Activated CD8-positive, alpha-beta memory T cell treated with anti-CD3 and anti-CD28 coated beads, Interleukin-2, amount 10 ng/mL, durations not matched to agents 7 days and 5 days (primary cell): ENCODE data around the gene NKRF. TPM values are rescaled to one million over a fixed set of nuclear protein-coding genes. Genes with fewer than 3 reads are reported as not detected.
A peak's percentile ranks its signal among the peaks of the same experiment; 100 is the strongest.

Source experiments
- ATAC-seq: fragments of 150-1000 bp; cut with Tn5 transposase; one replicate; pipeline ENCODE4 v1.10.0; 2021; ENCODE audit warnings: moderate library complexity
- CTCF ChIA-PET: fragments of 350-600 bp; sonication (Branson Sonifier 250); formaldehyde crosslinking; loops from one replicate; lab custom pipeline; 2021; ENCODE audit warnings: antibody characterized with exemption; lab: Charles Lee
- DNase-seq: peaks from one replicate; pipeline ENCODE4 v3.0.0-alpha.2; 2020
- H3K27ac Mint-ChIP-seq: one replicate; pipeline ENCODE4 v1.8.0; 2021; ENCODE audit warnings: mild to moderate bottlenecking, mixed read lengths
- H3K27me3 Mint-ChIP-seq: one replicate; pipeline ENCODE4 v1.8.0; 2021; ENCODE audit warnings: mixed read lengths
- H3K36me3 Mint-ChIP-seq: one replicate; pipeline ENCODE4 v1.8.0; 2021; ENCODE audit warnings: mild to moderate bottlenecking, mixed read lengths
- H3K4me1 Mint-ChIP-seq: one replicate; pipeline ENCODE4 v1.8.0; 2021; ENCODE audit warnings: mixed read lengths
- H3K4me3 Mint-ChIP-seq: one replicate; pipeline ENCODE4 v1.8.0; 2021; ENCODE audit warnings: mild to moderate bottlenecking, moderate library complexity, mixed read lengths
- H3K9me3 Mint-ChIP-seq: one replicate; pipeline ENCODE4 v1.8.0; 2022; ENCODE audit warnings: low read depth, mixed read lengths
- total RNA-seq, 2 experiments: library from RNA; stranded (reverse); gene quantifications; one replicate each; pipeline ENCODE4 v1.2.3, GENCODE V29; 2021

NKRF gene
- total RNA-seq, 2 experiments from 2014 or later: 16.9 to 22.0 TPM

DNA sequence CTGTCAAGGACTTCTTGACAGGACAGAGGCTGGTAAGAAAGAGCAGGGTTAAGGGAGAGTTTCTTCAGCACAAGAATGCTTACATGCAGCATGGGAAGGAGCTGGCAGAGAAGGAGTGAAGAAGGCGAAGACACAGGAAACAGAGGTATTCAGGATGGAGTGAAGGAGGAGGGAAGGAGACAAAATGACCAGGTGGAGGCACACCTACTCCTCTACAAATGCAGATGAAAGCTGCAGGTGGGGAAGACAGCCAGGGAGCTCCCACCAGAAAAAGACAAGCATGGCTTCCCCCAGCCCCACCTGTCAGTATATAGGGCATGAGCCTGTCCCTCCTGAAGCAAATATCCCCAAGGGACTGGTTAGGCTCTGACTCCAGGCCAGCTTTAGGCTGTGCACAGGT, 29.6 kb upstream of the NKRF start:
- CTCF ChIA-PET: interaction anchor here (1.2 to 1.4 kb wide), 2 partner anchors 94 to 119 kb away, joined by 3 read pairs; no protein-coding TSS in a partner anchor
- no peaks in the 10 kb centered on the region for H3K9me3 Mint-ChIP-seq

DNA sequence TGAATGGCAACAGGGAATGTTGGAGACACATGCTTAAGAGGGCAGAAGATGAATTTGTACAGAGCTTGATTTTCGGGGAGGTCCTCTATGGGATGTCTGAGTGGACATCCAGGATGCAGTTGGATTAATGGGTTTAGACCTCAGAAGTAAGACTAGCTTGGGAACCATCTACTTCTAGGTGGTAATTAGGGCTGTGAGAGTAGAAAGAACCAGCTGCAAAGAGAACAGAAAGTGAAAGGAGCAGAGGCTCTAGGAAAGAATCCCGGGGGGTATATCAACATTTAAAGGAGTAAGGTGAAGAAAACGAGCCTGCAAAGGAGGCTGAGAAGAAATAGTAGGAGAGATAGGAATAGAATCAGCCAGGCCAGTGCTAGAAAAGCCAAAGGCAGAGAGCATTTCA, 29.0 kb upstream of the NKRF start:
- ATAC-seq (no peak), DNase-seq (no peak)
- Mint-ChIP-seq H3K27ac (peak overlapping the region; percentile 67), H3K4me3 (no peak overlapping the region), H3K27me3 (no peaks in the 10 kb centered on the region), H3K9me3 (no peaks in the 10 kb centered on the region), H3K4me1 (peaks cover 21% of the 10 kb centered on the region), H3K36me3 (peaks cover 62% of the 10 kb centered on the region)
- CTCF ChIA-PET: interaction anchor here (1.2 to 1.4 kb wide), 2 partner anchors 95 to 119 kb away, joined by 3 read pairs; no protein-coding TSS in a partner anchor

More for the DNA sequence above, 29.6 kb upstream of the NKRF start:
- peaks cover 62% of the 10 kb centered on the region for H3K36me3 Mint-ChIP-seq
- DNase-seq: no peak
- H3K4me3 Mint-ChIP-seq: no peak overlapping the region
- H3K27me3 Mint-ChIP-seq: no peaks in the 10 kb centered on the region
- H3K4me1 Mint-ChIP-seq: peaks cover 21% of the 10 kb centered on the region
- ATAC-seq: no peak
- H3K27ac Mint-ChIP-seq: peak overlapping the region; percentile 67

DNA sequence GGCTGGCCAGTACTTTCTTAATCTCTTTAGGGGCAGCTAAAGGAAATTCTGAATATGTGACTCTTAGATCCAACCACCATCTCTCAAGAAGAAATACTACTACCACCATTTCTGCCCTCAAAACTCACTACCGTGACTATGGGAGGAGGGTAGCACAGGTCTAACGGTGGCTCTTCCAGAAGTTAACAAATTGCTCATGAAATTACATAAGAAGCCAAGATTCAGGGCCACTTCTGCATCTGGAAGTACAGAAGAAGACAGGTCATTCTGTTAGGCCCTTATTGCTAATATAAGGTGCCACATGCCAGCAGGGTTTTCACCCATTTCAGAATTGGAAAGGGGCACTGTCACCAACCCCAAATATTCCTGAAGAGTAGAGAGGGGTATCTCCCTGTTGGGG, 19.6 kb upstream of the NKRF start:
- no peaks in the 10 kb centered on the region for H3K4me1 Mint-ChIP-seq
- no peaks in the 10 kb centered on the region for H3K27me3 Mint-ChIP-seq
- H3K9me3 Mint-ChIP-seq: no peaks in the 10 kb centered on the region
- CTCF ChIA-PET: interaction anchor here (1.1 kb wide), 1 partner anchor 102 kb away, joined by 3 read pairs; no protein-coding TSS in a partner anchor
- no peak overlapping the region for H3K27ac Mint-ChIP-seq
- DNase-seq: no peak
- no peak for ATAC-seq
- H3K4me3 Mint-ChIP-seq: no peak overlapping the region
- peaks cover 29% of the 10 kb centered on the region for H3K36me3 Mint-ChIP-seq

DNA sequence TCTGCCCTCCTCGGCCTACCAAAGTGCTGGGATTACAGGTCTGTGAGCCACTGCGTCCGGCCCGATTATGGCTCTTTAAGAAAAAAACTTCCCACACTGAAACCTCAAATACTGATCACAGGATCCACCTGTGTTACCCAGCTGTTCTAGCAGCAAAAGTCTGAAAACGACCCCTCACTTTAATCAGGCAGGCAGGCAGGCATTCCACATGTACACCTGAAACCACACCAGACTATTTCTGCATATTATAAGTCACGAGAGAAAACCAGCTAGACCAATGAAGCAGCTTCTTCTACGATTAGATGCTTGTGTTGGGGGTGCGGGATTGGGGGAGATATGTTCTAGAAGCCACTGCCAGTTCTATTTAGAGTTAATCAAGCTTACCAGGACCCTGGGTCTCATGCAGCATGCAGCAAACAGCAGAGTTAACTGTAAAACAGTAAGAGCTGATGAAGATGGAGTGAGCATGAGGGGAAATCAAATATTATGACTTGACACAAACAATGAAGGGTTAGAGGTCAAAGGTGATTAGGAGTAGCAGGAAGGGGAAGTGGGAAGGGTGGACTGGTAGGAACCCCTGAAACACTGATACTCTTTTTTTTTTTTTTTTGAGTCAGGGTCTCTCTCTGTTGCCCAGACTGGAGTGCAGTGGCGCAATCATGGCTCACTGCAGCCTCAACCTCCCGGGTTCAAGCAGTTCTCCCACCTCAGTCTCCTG, 18.9 kb upstream of the NKRF start:
- Mint-ChIP-seq H3K4me1 (no peaks in the 10 kb centered on the region), H3K27me3 (no peaks in the 10 kb centered on the region), H3K9me3 (no peaks in the 10 kb centered on the region), H3K4me3 (no peak overlapping the region), H3K27ac (peak overlapping the region; percentile 25), H3K36me3 (peaks cover 25% of the 10 kb centered on the region)
- no peak for ATAC-seq
- CTCF ChIA-PET: interaction anchor here (1.0 to 1.1 kb wide), 2 partner anchors 15 to 103 kb away, joined by 3 read pairs; no protein-coding TSS in a partner anchor
- no peak for DNase-seq

DNA sequence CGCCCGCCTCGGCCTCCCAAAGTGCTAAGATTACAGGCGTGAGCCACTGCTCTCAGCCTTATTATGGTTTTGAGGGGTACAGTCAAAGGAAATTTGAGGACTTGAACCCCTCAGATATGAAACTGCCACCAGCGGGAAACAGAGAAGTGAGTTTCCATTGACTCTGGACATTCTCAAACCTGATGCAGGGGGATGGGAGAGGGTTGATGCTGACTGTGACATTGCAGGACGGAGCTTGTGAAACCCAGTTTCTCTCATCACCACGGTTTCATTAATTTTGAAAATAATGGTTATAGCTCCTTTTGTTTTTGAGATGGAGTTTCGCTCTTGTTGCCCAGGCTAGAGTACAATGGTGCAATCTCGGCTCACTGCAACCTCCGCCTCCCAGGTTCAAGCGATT, 18.2 kb upstream of the NKRF start:
- no peak for DNase-seq
- Mint-ChIP-seq H3K4me3 (no peak overlapping the region), H3K4me1 (no peaks in the 10 kb centered on the region), H3K9me3 (no peaks in the 10 kb centered on the region), H3K36me3 (peaks cover 23% of the 10 kb centered on the region), H3K27ac (no peak overlapping the region), H3K27me3 (no peaks in the 10 kb centered on the region)
- no peak for ATAC-seq
- CTCF ChIA-PET: interaction anchor here (1.0 kb wide), 1 partner anchor 14 kb away, joined by 3 read pairs; no protein-coding TSS in a partner anchor

DNA sequence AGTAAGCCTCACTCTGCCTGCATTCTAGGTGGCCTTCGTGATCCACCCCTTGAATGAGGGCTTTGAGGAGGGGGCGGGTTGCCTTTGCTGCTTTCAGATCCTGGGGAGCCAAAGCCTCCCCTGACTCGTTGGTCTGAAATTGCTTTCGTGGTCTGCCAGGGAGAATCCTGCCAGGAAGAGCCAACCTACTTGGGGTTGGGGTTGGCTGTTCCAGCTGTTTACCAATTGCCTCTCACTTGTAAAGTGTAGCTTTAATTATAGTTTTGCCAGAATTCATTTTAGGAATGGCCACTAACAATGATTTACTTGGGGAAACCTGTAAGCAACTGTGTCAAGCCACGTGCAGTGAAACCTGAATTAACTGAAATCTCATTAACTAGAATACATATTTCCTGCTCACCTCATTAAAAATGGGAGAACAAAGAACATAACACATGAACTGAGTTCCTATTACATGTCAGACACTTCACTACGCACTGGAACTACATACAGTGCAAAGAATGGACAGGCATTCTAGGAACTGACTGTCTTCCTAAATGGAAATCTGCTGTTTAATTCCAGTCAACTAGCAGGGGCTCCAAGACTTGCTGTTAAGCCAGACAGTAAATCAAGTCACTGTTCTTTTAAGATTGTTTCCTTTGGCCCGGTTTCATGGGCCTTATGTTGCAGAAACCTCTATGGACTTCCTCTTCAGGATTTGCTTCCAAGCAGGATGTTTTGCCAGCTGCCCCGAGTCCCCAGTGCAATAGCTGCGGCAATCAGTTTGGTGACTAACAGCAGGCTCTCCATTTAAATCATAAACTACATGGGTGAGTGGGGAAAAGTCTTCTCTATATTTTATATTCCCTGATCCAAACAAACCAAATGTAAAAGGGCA, 16.4 kb upstream of the NKRF start:
- CTCF ChIA-PET: no interaction called here
- no peaks in the 10 kb centered on the region for H3K4me1 Mint-ChIP-seq
- H3K36me3 Mint-ChIP-seq: peaks cover 16% of the 10 kb centered on the region
- H3K27me3 Mint-ChIP-seq: no peaks in the 10 kb centered on the region
- DNase-seq: no peak
- no peak overlapping the region for H3K27ac Mint-ChIP-seq
- no peak for ATAC-seq
- H3K4me3 Mint-ChIP-seq: no peak overlapping the region
- H3K9me3 Mint-ChIP-seq: no peaks in the 10 kb centered on the region

DNA sequence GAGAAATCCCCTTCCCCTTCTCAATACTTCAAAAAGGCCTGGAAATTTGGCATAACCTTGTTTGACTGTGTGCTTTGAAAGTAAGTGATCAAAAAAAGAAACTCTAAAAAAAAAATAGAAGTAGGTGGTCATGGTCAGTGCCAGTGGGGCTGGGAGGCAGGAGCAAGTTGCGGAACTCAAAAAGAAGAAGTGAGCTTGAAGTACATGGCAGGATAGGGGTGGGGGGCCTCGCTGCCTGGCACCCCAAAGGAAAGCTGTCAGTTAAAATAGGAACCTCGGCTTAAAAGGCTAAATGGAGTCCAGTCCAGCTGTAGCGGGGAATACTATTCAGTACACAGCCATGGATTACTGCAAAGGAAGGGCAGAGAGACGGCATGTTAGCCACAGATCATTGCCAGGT, 12.2 kb upstream of the NKRF start:
- CTCF ChIA-PET: interaction anchor here (1.6 kb wide), 2 partner anchors 8 to 111 kb away, joined by 4 to 6 read pairs; no protein-coding TSS in a partner anchor
- DNase-seq (no peak), ATAC-seq (no peak)
- no peaks in the 10 kb centered on the region for H3K27me3 Mint-ChIP-seq
- H3K36me3 Mint-ChIP-seq: peaks cover 11% of the 10 kb centered on the region
- no peak overlapping the region for H3K4me3 Mint-ChIP-seq
- H3K4me1 Mint-ChIP-seq: no peaks in the 10 kb centered on the region
- H3K9me3 Mint-ChIP-seq: no peaks in the 10 kb centered on the region
- H3K27ac Mint-ChIP-seq: no peak overlapping the region

DNA sequence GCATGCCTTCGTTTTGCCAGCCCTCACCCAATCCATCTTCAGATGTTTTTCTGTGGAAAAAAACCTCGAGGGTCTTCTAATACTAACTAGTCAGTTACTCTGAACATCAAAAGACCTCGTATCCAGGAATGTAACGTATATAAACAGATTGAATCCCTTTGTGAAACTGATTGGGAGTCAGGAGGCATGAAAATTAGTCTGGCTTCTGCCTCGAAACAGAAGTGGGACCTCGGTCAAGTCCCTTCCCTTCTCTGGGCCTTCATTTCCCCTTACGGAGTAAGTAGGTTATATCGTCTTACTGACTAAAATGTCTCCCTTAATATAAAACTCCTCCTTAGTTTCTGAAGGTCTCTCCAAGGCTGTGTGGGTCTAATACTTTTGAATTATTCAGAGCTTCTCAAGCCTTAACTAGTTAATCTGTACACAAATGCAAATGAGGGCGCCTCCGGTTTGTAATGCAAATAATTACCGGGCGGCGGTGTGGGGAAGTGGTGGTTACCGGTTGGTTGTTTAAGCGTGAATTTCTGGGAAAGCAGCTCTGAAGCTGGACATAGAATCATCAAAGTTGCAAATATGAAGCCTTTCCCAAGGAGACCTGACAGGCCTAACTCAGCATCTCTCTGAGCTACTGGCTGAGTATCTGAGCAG, 11.4 kb upstream of the NKRF start:
- no peaks in the 10 kb centered on the region for H3K4me1 Mint-ChIP-seq
- peaks cover 11% of the 10 kb centered on the region for H3K36me3 Mint-ChIP-seq
- H3K4me3 Mint-ChIP-seq: no peak overlapping the region
- CTCF ChIA-PET: interaction anchor here (1.6 kb wide), 2 partner anchors 8 to 112 kb away, joined by 4 to 6 read pairs; no protein-coding TSS in a partner anchor
- DNase-seq: no peak
- no peaks in the 10 kb centered on the region for H3K27me3 Mint-ChIP-seq
- ATAC-seq: no peak
- no peaks in the 10 kb centered on the region for H3K9me3 Mint-ChIP-seq
- no peak overlapping the region for H3K27ac Mint-ChIP-seq

DNA sequence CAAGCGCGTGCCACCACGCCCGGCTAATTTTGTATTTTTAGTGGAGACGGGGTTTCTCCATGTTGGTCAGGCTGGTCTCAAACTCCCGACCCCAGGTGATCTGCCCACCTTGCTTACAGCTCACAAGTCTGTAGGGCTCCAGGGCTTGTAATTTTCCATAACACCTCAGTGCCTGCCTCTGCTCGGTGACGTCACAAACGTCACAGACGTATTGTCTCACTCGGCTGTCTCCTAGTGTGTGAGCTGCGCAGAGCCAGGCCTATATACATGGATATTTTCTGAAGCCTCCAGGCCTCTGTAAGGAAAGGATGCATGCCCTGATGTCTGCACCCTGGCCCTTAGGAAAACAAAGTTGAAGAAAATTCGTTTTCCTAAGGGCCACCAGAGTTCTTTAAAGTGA, 8.6 kb upstream of the NKRF start:
- Mint-ChIP-seq H3K4me1 (peaks cover 2% of the 10 kb centered on the region), H3K36me3 (peaks cover 4% of the 10 kb centered on the region), H3K27ac (no peak overlapping the region), H3K4me3 (no peak overlapping the region), H3K9me3 (no peaks in the 10 kb centered on the region), H3K27me3 (no peaks in the 10 kb centered on the region)
- DNase-seq: no peak
- CTCF ChIA-PET: no interaction called here
- ATAC-seq: no peak

DNA sequence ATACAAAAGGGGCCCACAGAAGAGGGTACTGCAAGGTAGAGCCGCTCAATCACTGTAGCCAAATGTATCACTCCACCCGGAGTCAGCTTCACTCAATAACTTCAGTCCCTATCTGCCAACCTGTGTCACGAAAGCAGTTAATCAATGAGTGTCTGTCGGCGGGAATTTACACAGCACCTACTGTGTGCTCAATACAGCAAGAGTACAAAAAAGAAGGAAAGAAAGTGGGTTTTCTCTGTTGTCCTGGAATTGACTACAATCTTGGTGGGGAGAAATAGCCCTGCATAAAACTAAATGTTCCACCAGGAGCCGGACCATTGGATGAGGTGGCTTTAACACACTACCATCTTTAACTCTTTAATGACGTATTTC, 780 bp upstream of the NKRF start:
- no peak for ATAC-seq
- no peak for DNase-seq
- Mint-ChIP-seq H3K4me3 (peak overlapping the region; percentile 95), H3K27ac (peak overlapping the region; percentile 95), H3K4me1 (peaks cover 35% of the 10 kb centered on the region), H3K27me3 (peaks cover 4% of the 10 kb centered on the region), H3K9me3 (no peaks in the 10 kb centered on the region), H3K36me3 (peaks cover 9% of the 10 kb centered on the region)
- CTCF ChIA-PET: interaction anchor here (1.9 kb wide), 1 partner anchor 90 kb away, joined by 7 read pairs; no protein-coding TSS in a partner anchor

DNA sequence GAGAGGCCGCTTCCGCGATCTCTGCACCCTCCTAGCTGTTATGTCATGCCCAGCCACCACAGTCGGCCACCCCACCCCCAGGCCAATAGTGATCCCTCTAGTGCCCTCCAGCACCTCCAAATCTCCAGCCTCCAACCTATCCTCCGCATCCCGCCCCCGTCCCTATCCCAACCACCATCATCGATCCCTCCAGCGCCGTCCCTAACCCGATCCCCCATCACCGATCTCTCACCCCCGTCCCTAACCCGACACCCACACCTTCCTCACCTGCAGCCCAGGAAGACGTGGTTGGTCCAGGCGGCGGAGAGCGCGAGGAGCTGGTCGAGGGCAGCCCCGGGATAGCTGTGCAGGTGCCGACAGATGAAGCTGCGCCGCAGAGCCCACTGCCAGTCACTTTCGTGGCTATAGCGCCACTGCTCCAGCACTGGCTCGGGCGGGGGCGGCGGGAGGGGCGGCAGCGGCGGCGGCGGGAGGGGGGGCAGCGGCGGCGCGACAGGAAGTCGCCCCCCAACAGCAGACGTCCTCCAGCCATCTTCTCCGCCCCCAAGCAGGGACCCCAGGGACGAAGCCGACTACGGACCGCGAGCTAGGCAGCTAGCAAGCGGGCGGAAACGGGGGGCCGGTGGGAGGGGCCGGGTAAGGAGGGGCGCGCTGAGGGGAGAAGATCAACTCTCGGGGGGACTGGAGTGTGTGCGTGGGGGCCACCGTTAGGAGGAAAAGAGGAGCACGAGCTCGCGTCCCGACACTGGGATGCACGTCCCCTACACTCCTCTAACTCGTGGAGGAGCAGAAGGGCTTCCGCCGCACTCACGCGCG, 552 bp downstream of the NKRF start:
- ATAC-seq: peak; percentile 69
- H3K4me1 Mint-ChIP-seq: peaks cover 38% of the 10 kb centered on the region
- H3K9me3 Mint-ChIP-seq: no peaks in the 10 kb centered on the region
- H3K27ac Mint-ChIP-seq: peak overlapping the region; percentile 95
- peaks cover 4% of the 10 kb centered on the region for H3K27me3 Mint-ChIP-seq
- CTCF ChIA-PET: interaction anchor here (1.0 to 1.9 kb wide), 4 partner anchors 88 to 148 kb away, joined by 3 to 8 read pairs (median 6); partner anchors contain the start of gene SEPTIN6
- DNase-seq: peak; percentile 69
- H3K36me3 Mint-ChIP-seq: peaks cover 12% of the 10 kb centered on the region
- H3K4me3 Mint-ChIP-seq: peak overlapping the region; percentile 95

DNA sequence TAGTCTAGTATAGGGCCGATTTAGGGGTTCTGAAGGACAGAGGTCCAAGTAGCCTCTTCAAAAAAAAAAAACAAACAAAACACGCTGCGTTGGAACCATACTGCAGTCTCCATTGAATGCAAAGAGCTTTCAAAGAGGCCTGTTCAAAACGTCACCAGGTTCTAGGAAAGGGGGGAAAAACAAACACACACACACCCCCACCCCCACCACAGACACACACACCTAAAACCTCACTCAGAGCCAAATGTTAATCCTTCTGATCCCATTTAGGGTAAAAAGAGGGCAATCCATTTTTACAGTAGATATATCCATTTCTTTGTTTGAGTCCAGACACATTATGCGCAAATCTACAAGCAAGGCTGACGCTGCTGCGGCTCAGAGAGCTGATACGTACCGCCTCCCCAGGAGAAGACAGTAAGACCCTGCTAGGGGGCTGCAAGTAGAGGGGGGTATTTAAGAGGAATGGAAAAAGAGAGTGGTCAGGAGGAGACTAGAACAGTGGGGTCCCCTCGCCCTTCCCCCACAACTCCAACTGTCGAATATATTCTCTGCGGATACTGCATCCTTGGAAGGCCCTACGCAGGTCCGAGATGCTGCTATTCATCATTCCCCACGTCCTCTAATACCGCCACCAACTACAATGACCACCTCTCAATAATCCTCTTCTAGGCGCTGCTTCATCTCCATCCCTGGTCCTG, 1.3 kb downstream of the NKRF start:
- H3K27ac Mint-ChIP-seq: peak overlapping the region; percentile 95
- CTCF ChIA-PET: interaction anchor here (0.7 to 1.9 kb wide), 5 partner anchors 21 to 149 kb away, joined by 3 to 8 read pairs (median 5); partner anchors contain the start of gene SEPTIN6
- ATAC-seq (no peak), DNase-seq (no peak)
- peaks cover 38% of the 10 kb centered on the region for H3K4me1 Mint-ChIP-seq
- peaks cover 4% of the 10 kb centered on the region for H3K27me3 Mint-ChIP-seq
- H3K36me3 Mint-ChIP-seq: peaks cover 12% of the 10 kb centered on the region
- no peaks in the 10 kb centered on the region for H3K9me3 Mint-ChIP-seq
- peak overlapping the region; percentile 95 for H3K4me3 Mint-ChIP-seq
